HAP-1 (cell line): Measurements from ENCODE around the gene RNF31.
"Not testable (repeated sequence)": the region's sequence is repeated elsewhere in the genome, so short reads cannot be mapped to it uniquely, and the experiment has no call there.

Source experiments
- DNase-seq, 2 experiments: peaks; one replicate each; pipeline ENCODE4 v3.0.0-alpha.2; 2016 to 2020; ENCODE audit warnings: low spot score in 2 of 2
- H3K27me3 ChIP-seq: fragments of 250-450 bp; sonication (Bioruptor Pico); 2 replicates; pipeline ENCODE4 v1.5.1; 2020; ENCODE audit warnings: low read depth, mild to moderate bottlenecking, moderate library complexity
- H3K36me3 ChIP-seq: fragments of 250-450 bp; sonication (Bioruptor Pico); replicated peaks from 2 replicates; pipeline ENCODE4 v1.5.1; 2020; ENCODE audit warnings: mild to moderate bottlenecking
- H3K4me1 ChIP-seq: fragments of 250-450 bp; sonication (Bioruptor Pico); 2 replicates; pipeline ENCODE4 v1.5.1; 2020; ENCODE audit warnings: mild to moderate bottlenecking
- H3K4me3 ChIP-seq: fragments of 250-450 bp; sonication (Bioruptor Pico); 2 replicates; pipeline ENCODE4 v1.5.1; 2020; ENCODE audit warnings: mild to moderate bottlenecking, moderate library complexity
- H3K9me3 ChIP-seq: fragments of 250-450 bp; sonication (Bioruptor Pico); 2 replicates; pipeline ENCODE4 v1.5.1; 2020; ENCODE audit warnings: mild to moderate bottlenecking, moderate library complexity
- in situ Hi-C: fragments of 300-500 bp; cut with MboI; formaldehyde crosslinking; loops from 3 replicates; pipeline ENCODE4 v1.14.3; 2020; ENCODE audit warnings: low sequenced_read_pairs, inconsistent platforms, mixed read lengths

RNF31 gene

GRCh38 chr14:24194186-24194872 is 47.0 kb downstream of the RNF31 start:
- Histone ChIP-seq H3K27me3 (no peaks in the 10 kb centered on the region), H3K4me1 (peaks cover 6% of the 10 kb centered on the region), H3K9me3 (no peaks in the 10 kb centered on the region), H3K36me3 (peaks cover 15% of the 10 kb centered on the region), H3K4me3 (peak overlapping the region; percentile 60)
- no peak for DNase-seq
- in situ Hi-C loops: no loop called here

- Histone ChIP-seq H3K36me3 (peaks cover 15% of the 10 kb centered on the region), H3K27me3 (no peaks in the 10 kb centered on the region), H3K9me3 (no peaks in the 10 kb centered on the region), H3K4me1 (peaks cover 6% of the 10 kb centered on the region), H3K4me3 (peak overlapping the region; percentile 60)
- DNase-seq: no peak
- in situ Hi-C loops: no loop called here
Observed at GRCh38 chr14:24194873-24195185, 47.5 kb downstream of the RNF31 start.

- H3K36me3 ChIP-seq: peaks cover 15% of the 10 kb centered on the region
- in situ Hi-C loops: no loop called here
- peak; percentile 73 to 91 for DNase-seq
- peak within 1 kb of the TSS; percentile 60 for H3K4me3 ChIP-seq
- H3K9me3 ChIP-seq: no peaks in the 10 kb centered on the region
- H3K4me1 ChIP-seq: peaks cover 6% of the 10 kb centered on the region
- H3K27me3 ChIP-seq: no peaks in the 10 kb centered on the region
Observed at GRCh38 chr14:24195186-24196070, 48.1 kb downstream of the RNF31 start, which contains the start of gene TM9SF1. TM9SF1 (minus strand) TSS chr14:24195441; CDS start chr14:24195019, 422 bp downstream.

GRCh38 chr14:24196071-24197055 is 49.1 kb downstream of the RNF31 start:
- Histone ChIP-seq H3K4me3 (peak overlapping the region; percentile 60), H3K27me3 (no peaks in the 10 kb centered on the region), H3K9me3 (no peaks in the 10 kb centered on the region), H3K36me3 (peaks cover 15% of the 10 kb centered on the region), H3K4me1 (peaks cover 6% of the 10 kb centered on the region)
- DNase-seq: peak in 1 of 2 experiments; percentile 38
- in situ Hi-C loops: no loop called here

GRCh38 chr14:24197056-24197450 is 49.8 kb downstream of the RNF31 start:
- Histone ChIP-seq H3K4me3 (no peak overlapping the region), H3K36me3 (peaks cover 21% of the 10 kb centered on the region), H3K9me3 (no peaks in the 10 kb centered on the region), H3K4me1 (peaks cover 6% of the 10 kb centered on the region), H3K27me3 (no peaks in the 10 kb centered on the region)
- in situ Hi-C loops: no loop called here
- no peak for DNase-seq

- peaks cover 12% of the 10 kb centered on the region for H3K4me1 ChIP-seq
- in situ Hi-C loops: no loop called here
- no peaks in the 10 kb centered on the region for H3K9me3 ChIP-seq
- peaks cover 12% of the 10 kb centered on the region for H3K36me3 ChIP-seq
- H3K4me3 ChIP-seq: no peak overlapping the region
- no peaks in the 10 kb centered on the region for H3K27me3 ChIP-seq
- no peak for DNase-seq
Observed at GRCh38 chr14:24198814-24199524, 51.7 kb downstream of the RNF31 start.

- H3K27me3 ChIP-seq, in situ Hi-C loops, DNase-seq, H3K4me3 ChIP-seq, H3K9me3 ChIP-seq, H3K4me1 ChIP-seq: not testable (repeated sequence)
- H3K36me3 ChIP-seq: peaks cover 30% of the 10 kb centered on the region
Observed at GRCh38 chr14:24202538-24202937, 55.2 kb downstream of the RNF31 start.

GRCh38 chr14:24203249-24203886 is 56.1 kb downstream of the RNF31 start:
- DNase-seq, in situ Hi-C loops, H3K27me3 ChIP-seq, H3K4me1 ChIP-seq, H3K4me3 ChIP-seq, H3K9me3 ChIP-seq: not testable (repeated sequence)
- H3K36me3 ChIP-seq: peaks cover 35% of the 10 kb centered on the region

GRCh38 chr14:24204163-24205146 is 57.2 kb downstream of the RNF31 start:
- no peak for DNase-seq
- in situ Hi-C loops: no loop called here
- no peak overlapping the region for H3K4me3 ChIP-seq
- no peaks in the 10 kb centered on the region for H3K27me3 ChIP-seq
- H3K4me1 ChIP-seq: peaks cover 6% of the 10 kb centered on the region; the same call in 1 of the 2 replicates
- no peaks in the 10 kb centered on the region for H3K9me3 ChIP-seq
- H3K36me3 ChIP-seq: peaks cover 38% of the 10 kb centered on the region

- in situ Hi-C loops: no loop called here
- peaks cover 6% of the 10 kb centered on the region; the same call in 1 of the 2 replicates for H3K4me1 ChIP-seq
- H3K27me3 ChIP-seq: no peaks in the 10 kb centered on the region
- H3K9me3 ChIP-seq: no peaks in the 10 kb centered on the region
- no peak overlapping the region for H3K4me3 ChIP-seq
- DNase-seq: no peak
- H3K36me3 ChIP-seq: peaks cover 53% of the 10 kb centered on the region
Observed at GRCh38 chr14:24206260-24207103, 59.2 kb downstream of the RNF31 start.

GRCh38 chr14:24207104-24207551 is 59.8 kb downstream of the RNF31 start:
- peaks cover 6% of the 10 kb centered on the region; the same call in 1 of the 2 replicates for H3K4me1 ChIP-seq
- no peaks in the 10 kb centered on the region for H3K9me3 ChIP-seq
- no peak overlapping the region for H3K4me3 ChIP-seq
- H3K27me3 ChIP-seq: no peaks in the 10 kb centered on the region
- in situ Hi-C loops: no loop called here
- DNase-seq: no peak
- peaks cover 50% of the 10 kb centered on the region for H3K36me3 ChIP-seq
